GM10248 (cell line): Measurements from ENCODE around the gene PTPRG.

Source experiments
- CTCF ChIA-PET: fragments of 300-600 bp; sonication (Branson Sonifier 250); formaldehyde crosslinking; extraction: SDS; loops from one replicate; lab custom pipeline; 2021; ENCODE audit warnings: antibody characterized with exemption; lab: Yijun Ruan, JAX
- POLR2A ChIA-PET: fragments of 350-650 bp; sonication (Branson Sonifier 250); formaldehyde crosslinking; extraction: SDS; loops from one replicate; lab custom pipeline; 2020; ENCODE audit warnings: antibody characterized with exemption; lab: Yijun Ruan, JAX
- DNase-seq: peaks from one replicate; pipeline ENCODE4 v3.0.0; 2012; ENCODE audit errors: extremely low spot score
- TF ChIP-seq, protein P1 (sequence below): IDR thresholded peaks from 2 replicates; pipeline ENCODE4 v1.5.1; 2012; ENCODE audit warnings: mild to moderate bottlenecking, low read depth; ENCODE audit errors: extremely low read depth, missing control alignments, control extremely low read depth

Gene PTPRG

DNA sequence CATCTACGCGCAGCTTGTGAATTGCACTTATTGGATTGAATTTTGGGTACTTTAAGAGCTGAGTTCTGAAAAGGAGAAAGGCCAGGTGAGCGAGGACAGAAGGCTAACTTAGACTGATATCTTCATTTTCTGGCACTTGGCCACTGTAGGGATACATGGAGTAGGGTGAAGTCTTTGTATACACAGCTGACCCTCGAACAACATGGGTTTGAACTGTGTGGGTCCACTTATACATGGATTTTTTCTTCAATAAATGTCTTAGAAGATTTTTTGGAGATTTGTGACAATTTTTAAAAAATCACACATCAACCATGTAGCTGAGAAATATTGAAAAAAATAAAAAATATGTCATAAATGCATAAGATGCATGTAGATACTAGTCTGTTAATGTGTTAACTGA lies 18.3 kb downstream of the PTPRG start:
- ChIA-PET POLR2A (no interaction called here), CTCF (no interaction called here)
- TF ChIP-seq, protein P1, sequence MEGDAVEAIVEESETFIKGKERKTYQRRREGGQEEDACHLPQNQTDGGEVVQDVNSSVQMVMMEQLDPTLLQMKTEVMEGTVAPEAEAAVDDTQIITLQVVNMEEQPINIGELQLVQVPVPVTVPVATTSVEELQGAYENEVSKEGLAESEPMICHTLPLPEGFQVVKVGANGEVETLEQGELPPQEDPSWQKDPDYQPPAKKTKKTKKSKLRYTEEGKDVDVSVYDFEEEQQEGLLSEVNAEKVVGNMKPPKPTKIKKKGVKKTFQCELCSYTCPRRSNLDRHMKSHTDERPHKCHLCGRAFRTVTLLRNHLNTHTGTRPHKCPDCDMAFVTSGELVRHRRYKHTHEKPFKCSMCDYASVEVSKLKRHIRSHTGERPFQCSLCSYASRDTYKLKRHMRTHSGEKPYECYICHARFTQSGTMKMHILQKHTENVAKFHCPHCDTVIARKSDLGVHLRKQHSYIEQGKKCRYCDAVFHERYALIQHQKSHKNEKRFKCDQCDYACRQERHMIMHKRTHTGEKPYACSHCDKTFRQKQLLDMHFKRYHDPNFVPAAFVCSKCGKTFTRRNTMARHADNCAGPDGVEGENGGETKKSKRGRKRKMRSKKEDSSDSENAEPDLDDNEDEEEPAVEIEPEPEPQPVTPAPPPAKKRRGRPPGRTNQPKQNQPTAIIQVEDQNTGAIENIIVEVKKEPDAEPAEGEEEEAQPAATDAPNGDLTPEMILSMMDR, result no peak
- no peak for DNase-seq

DNA sequence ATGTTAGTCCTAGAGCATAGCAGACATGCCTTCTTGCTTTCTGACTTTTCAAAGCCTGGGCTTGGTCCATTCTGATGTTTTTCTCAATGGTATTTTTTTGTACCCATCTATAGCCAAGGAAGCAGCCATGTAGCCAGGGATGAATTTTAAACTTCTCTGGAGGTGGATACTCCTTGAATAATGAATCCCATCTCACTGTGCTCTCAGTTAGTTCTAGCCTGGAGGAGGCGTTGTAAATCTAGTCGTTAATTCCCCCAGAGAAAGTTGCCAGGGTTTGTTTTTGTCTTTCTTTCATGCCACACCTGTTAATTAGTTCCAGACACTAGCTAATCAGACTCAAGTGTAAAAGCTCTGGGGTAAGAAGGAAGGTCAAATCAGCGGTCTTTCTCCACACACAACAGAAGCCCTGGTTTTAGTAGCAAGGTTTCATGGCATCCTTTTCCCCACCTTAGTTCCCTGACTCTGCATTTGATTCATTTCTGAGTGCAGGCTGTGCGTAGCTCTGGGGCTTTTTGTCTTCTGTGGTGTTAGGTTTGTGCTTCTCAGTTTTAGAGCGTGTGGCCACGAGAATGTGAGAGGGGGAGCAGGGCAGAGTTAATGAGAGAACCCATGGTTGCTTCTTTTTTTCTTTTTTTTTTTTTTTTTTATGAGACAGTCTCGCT lies 19.7 kb downstream of the PTPRG start:
- ChIA-PET CTCF (no interaction called here), POLR2A (no interaction called here)
- no peak for DNase-seq
- TF ChIP-seq, protein P1, result no peak

DNA sequence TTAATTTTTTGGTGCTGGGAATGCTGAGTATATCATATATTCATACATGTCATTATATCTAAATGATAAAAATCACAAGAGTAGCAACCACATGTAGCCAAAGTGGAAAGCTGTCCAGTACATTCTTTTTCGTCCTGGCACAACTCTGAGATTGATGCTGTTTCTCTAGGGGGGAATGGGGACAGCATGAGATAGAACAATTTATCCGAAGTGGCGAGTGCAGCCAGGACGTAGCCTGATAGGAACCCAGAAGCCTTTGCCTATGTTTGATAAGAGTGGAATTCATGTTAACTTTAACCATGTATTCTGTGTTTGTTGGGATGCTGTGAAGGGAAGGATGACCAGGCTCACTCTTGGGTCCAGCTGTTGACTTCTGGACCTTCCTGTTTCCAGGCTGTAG lies 20.9 kb downstream of the PTPRG start:
- DNase-seq, result no peak
- TF ChIP-seq, protein P1, result no peak
- POLR2A ChIA-PET, result no interaction called here
- CTCF ChIA-PET, result no interaction called here

DNA sequence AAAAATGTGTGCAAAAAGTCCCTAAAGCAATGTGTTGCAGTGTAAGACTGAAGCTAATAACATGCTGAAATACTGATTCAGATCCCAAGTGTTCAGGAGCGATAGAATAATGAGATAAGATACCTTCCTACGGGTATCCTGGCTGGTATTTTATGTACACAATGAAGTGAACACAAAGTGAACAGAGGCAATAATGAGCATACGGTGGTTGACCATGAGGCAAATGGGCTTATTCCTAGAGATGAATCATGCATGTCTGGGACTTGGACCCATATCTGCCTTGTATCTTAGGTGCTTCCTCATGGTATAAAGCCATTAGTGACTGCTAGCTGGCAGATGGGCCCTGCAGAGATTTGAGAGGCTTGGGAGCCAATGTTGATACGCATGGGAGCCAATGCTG lies 21.5 kb downstream of the PTPRG start:
- TF ChIP-seq, protein P1, result no peak
- ChIA-PET POLR2A (no interaction called here), CTCF (interaction anchor here (0.9 kb wide), 1 partner anchor 9 kb away, joined by 3 read pairs; no protein-coding TSS in a partner anchor)
- DNase-seq, result no peak

DNA sequence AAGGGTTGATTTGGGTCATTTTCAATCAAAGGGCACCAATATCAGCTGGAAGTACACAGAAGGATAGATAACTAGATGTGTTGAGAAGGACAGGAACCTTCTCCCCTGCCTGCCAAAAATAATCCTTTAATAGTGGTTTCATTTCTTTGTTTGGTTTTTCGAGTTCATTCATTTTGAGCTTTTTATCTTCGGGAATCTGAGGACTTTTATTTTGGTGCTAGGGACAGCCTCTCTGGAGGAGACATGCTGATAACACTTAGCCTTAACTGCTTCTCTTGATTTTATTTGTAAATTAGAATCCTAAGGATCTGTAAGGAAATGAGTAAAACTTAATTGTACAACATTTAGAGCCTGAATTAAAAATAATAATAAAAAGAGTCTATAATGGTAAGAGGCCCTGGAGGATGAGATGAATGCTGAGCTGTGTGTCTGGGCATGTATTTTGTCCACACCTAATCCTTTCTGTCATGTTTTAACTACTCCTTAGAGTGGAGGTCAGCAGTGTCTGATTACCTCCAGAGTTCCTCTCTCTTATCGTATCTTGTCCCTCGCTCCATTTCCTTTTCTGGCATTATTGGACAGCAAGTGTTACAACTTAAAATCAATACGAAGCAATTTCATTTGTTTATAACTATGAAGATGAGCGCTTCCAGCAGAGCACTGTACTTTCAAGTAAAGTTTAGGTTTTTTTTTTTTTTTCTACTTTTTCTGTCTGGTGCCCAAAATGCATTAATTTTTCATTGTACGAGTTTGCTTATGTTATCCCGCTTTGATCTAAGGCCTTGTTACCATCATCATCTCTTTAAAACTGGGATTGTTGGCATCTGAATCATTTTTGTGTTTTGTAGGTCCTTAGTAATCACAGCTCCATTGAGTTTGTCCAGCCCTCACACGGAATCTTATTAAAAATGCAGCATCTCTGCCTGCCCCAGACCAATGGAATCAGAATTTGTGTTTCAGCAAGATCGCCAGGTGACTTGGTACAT lies 22.8 kb downstream of the PTPRG start:
- ChIA-PET CTCF (interaction anchor here (0.9 to 1.2 kb wide), 2 partner anchors 10 to 11 kb away, joined by 3 to 4 read pairs; no protein-coding TSS in a partner anchor), POLR2A (no interaction called here)
- TF ChIP-seq, protein P1, result no peak
- no peak for DNase-seq

DNA sequence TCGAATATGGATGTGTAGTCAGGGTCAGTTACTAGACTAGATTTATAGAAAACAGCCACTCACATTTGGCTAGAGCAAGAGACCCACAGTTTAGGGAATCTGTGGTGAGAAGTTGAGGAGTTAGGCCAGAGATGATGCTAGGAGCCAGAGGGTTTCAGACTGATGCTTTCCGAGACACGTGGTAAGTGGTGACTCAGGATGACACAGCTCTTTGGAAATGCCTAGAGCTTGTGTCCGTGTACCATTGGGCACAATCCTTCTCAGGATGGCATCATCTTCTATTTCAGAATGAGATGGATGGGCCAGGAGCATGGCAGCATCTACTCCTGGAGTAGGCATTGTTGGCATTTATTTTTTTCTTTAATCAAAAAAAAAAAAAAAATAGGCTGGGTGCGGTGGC lies 28.5 kb downstream of the PTPRG start:
- CTCF ChIA-PET, result no interaction called here
- DNase-seq, result no peak
- POLR2A ChIA-PET, result no interaction called here
- TF ChIP-seq, protein P1, result no peak
